Neural progenitor cell (in vitro differentiated cells): ENCODE measurements around the gene COX8C.

ENCODE experiments used
- CTCF ChIP-seq: fragments of 200-600 bp; sonication (generic); IDR thresholded peaks from 2 replicates; pipeline ENCODE4 v1.5.1; 2017; ENCODE audit warnings: antibody characterized with exemption, mild to moderate bottlenecking
- EZH2 ChIP-seq: fragments of 200-600 bp; sonication (generic); IDR thresholded peaks from 2 replicates; pipeline ENCODE4 v1.6.1; 2017; ENCODE audit warnings: antibody characterized with exemption, mild to moderate bottlenecking, moderate library complexity

DNA sequence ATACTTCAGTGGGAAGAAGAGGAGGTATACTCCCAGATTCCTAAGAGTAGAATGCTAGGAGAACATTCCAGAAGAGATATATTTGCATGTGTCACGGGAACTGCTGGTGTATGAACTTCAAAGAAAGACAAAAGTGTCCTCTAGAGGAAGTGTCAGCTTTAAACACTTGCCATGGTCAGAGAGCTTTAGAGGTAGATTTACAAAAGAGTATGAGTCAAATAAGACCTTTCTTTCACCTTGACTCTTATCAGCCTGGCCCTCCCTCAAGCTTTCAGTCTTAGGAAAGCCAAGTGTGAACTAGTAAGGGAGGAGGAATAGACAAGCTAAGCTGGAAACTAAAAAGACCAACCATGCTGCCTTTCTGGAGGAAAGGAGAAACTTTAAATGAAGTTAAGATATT is 34.7 kb downstream of the COX8C start:
- TF ChIP-seq CTCF = no peak
- TF ChIP-seq EZH2 = no peak
